GM18873 (cell line): ENCODE results near the gene GPATCH8.
"Not testable (repeated sequence)": the region's sequence is repeated elsewhere in the genome, so short reads cannot be mapped to it uniquely, and the experiment has no call there.

Experiments used
- ATAC-seq: cut with Tn5 transposase; IDR thresholded peaks from one replicate; pipeline ENCODE4 v1.9.1; 2021; ENCODE audit warnings: mild to moderate bottlenecking, moderate library complexity, moderate number of reproducible peaks; ENCODE audit not compliant: unreplicated experiment, low FRiP score

The GPATCH8 gene

GRCh38 chr17:44400226-44400847, 102.9 kb downstream of the GPATCH8 start:
- ATAC-seq = no peak

- ATAC-seq = no peak
These were observed 104.2 kb downstream of the GPATCH8 start for GRCh38 chr17:44398692-44399691.

GRCh38 chr17:44397479-44398440, 105.4 kb downstream of the GPATCH8 start:
- no peak for ATAC-seq

- ATAC-seq = no peak
These were observed 106.3 kb downstream of the GPATCH8 start for GRCh38 chr17:44396946-44397345.

GRCh38 chr17:44394833-44395232, 108.4 kb downstream of the GPATCH8 start:
- ATAC-seq = no peak

- not testable (repeated sequence) for ATAC-seq
These were observed 109.1 kb downstream of the GPATCH8 start for GRCh38 chr17:44394112-44394511.

GRCh38 chr17:44390250-44390870, 112.8 kb downstream of the GPATCH8 start:
- no peak for ATAC-seq

- ATAC-seq = no peak
These were observed 113.4 kb downstream of the GPATCH8 start for GRCh38 chr17:44389723-44390202.

GRCh38 chr17:44389281-44389680, 113.9 kb downstream of the GPATCH8 start, which contains the start of gene ITGA2B:
ITGA2B (minus strand) TSS chr17:44389649; CDS start chr17:44389473, 176 bp downstream.
- ATAC-seq = no peak

- no peak for ATAC-seq
These were observed 115.4 kb downstream of the GPATCH8 start for GRCh38 chr17:44387804-44388203.

GRCh38 chr17:44386182-44386525, 117.1 kb downstream of the GPATCH8 start:
- no peak for ATAC-seq

GRCh38 chr17:44385287-44386181, 117.7 kb downstream of the GPATCH8 start:
- ATAC-seq = no peak

GRCh38 chr17:44384823-44385286, 118.4 kb downstream of the GPATCH8 start:
- ATAC-seq = no peak

- ATAC-seq = no peak
These were observed 118.9 kb downstream of the GPATCH8 start for GRCh38 chr17:44384281-44384822.

GRCh38 chr17:44383861-44384260, 119.3 kb downstream of the GPATCH8 start:
- no peak for ATAC-seq

GRCh38 chr17:44383363-44383762, 119.8 kb downstream of the GPATCH8 start:
- no peak for ATAC-seq

- no peak for ATAC-seq
These were observed 120.3 kb downstream of the GPATCH8 start for GRCh38 chr17:44382917-44383316.

- no peak for ATAC-seq
These were observed 121.3 kb downstream of the GPATCH8 start for GRCh38 chr17:44381810-44382305.
